Prostate gland (tissue), 2 donors: ENCODE data around the gene PARVB.

Experiments
- POLR2A ChIP-seq: fragments of 450-650 bp; IDR thresholded peaks from one replicate; pipeline ENCODE4 v1.6.1; 2016; ENCODE audit warnings: antibody characterized with exemption, mild to moderate bottlenecking
- TF ChIP-seq, protein P1 (sequence below), 4 experiments: fragments of 200-600 bp in 2 of 4; fragments of 450-650 bp in 2 of 4; sonication (generic) in 2 of 4; IDR thresholded peaks; 1 replicate in 3 of 4; 2 replicates in 1 of 4; pipeline ENCODE4 v1.5.1; 2016 to 2019; ENCODE audit warnings: antibody characterized with exemption in 4 of 4, mild to moderate bottlenecking in 2 of 4, moderate library complexity in 2 of 4

DNA sequence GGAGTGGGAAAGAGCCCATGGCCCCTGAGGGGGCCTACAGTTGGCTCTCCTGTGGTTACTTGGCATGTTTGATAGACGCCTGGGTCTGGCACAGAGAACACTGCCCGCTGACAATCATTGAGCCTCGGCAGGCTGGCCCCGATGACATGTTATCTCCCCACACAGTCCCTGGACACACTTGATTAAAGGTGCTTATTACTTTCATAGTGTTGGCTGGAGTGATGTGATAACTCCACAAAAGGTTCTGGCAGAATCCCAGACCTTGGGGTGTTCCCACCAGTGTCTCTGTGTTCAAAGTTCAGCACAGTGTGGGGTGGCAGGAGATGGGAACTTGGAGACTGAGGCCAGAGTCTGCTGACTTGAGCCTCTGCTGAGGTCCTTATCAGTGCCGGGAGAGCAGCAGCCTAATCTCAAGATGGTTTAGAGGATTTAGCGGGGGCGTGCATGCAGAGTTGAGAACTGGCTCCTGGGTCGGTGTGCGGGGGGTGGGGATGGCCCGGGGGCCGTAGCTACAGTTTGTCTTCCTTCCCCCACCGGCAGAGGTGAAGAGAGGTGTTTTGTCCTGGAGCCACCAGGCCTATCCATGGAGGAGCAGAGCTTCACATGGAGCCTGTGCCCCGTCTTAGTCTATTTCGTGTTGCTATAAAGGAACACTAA, 22.5 kb downstream of the PARVB start:
- TF ChIP-seq, protein P1, sequence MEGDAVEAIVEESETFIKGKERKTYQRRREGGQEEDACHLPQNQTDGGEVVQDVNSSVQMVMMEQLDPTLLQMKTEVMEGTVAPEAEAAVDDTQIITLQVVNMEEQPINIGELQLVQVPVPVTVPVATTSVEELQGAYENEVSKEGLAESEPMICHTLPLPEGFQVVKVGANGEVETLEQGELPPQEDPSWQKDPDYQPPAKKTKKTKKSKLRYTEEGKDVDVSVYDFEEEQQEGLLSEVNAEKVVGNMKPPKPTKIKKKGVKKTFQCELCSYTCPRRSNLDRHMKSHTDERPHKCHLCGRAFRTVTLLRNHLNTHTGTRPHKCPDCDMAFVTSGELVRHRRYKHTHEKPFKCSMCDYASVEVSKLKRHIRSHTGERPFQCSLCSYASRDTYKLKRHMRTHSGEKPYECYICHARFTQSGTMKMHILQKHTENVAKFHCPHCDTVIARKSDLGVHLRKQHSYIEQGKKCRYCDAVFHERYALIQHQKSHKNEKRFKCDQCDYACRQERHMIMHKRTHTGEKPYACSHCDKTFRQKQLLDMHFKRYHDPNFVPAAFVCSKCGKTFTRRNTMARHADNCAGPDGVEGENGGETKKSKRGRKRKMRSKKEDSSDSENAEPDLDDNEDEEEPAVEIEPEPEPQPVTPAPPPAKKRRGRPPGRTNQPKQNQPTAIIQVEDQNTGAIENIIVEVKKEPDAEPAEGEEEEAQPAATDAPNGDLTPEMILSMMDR (IDR thresholded peaks at IDR 0.05) = no peak
- TF ChIP-seq POLR2A = no peak
